A673 (cell line): Measurements from ENCODE around the gene SETMAR.

Experiments
- EZH2 ChIP-seq: fragments of 200-600 bp; sonication (generic); IDR thresholded peaks from 2 replicates; pipeline ENCODE4 v1.6.1; 2017; ENCODE audit warnings: borderline replicate concordance, low read depth, mild to moderate bottlenecking, mixed read lengths, antibody characterized with exemption, low read length; ENCODE audit not compliant: poor library complexity, severe bottlenecking
- TF ChIP-seq, protein P1 (sequence below): fragments of 300-800, 200-600 bp; sonication (generic); conservative IDR thresholded peaks from 2 replicates; pipeline ENCODE4 v1.5.1; 2017; ENCODE audit warnings: low read depth, mild to moderate bottlenecking, antibody characterized with exemption, low read length, moderate library complexity, mixed read lengths

DNA sequence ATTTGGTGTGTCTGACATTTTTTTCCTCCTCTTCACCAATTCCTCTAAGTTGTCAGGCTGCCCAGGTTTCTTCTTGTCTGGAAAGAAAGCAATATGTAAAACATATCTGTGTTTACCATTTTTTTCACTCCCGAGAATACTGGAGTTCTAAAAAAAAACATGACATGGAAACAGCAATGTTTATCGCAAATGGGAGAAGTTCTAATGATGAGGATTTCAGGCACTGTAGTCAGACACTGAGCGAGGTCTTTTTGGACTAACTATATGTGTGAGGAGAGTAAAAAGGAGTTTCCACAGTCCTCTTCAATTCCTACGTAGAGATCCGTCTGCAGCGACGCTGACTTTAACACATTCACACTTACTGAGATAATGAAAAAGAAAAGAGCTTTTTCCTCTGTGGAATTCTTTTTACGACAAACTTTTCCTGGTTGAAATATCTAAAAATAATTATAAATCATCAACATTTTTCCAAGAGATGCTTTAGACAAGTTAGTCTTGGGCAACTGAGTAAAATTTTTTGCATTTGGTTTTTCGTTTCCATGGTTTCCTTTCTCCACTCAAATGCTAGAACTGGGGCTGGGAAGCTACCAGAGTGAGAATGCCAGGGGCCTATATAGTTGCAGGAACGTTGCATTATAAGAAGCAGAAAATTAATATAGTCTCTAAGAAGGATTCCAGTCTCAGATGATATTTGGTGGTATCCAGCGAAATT is 8.4 kb upstream of the SETMAR start:
- TF ChIP-seq, protein P1, sequence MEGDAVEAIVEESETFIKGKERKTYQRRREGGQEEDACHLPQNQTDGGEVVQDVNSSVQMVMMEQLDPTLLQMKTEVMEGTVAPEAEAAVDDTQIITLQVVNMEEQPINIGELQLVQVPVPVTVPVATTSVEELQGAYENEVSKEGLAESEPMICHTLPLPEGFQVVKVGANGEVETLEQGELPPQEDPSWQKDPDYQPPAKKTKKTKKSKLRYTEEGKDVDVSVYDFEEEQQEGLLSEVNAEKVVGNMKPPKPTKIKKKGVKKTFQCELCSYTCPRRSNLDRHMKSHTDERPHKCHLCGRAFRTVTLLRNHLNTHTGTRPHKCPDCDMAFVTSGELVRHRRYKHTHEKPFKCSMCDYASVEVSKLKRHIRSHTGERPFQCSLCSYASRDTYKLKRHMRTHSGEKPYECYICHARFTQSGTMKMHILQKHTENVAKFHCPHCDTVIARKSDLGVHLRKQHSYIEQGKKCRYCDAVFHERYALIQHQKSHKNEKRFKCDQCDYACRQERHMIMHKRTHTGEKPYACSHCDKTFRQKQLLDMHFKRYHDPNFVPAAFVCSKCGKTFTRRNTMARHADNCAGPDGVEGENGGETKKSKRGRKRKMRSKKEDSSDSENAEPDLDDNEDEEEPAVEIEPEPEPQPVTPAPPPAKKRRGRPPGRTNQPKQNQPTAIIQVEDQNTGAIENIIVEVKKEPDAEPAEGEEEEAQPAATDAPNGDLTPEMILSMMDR: no peak
- TF ChIP-seq EZH2: no peak
